ENCODE measurements around the gene CCT7.

CCT7 gene

GRCh38 chr2:73297151-73297559 is 63.0 kb downstream of the CCT7 start:
- Histone ChIP-seq H3K27ac (no peak overlapping the region), H2AFZ (no peak overlapping the region), H3K9me3 (ENCODE audit: control insufficient read depth, low read length) (no peaks in the 10 kb centered on the region), H3K9ac (no peak overlapping the region), H3K4me1 (no peaks in the 10 kb centered on the region), H3K4me3 (ENCODE audit: low read depth, low read length) (no peak overlapping the region), H3K27me3 (ENCODE audit: control insufficient read depth, insufficient read depth, low read length) (peaks cover 14% of the 10 kb centered on the region), H3K36me3 (ENCODE audit: control insufficient read depth, insufficient read depth, low read length) (no peaks in the 10 kb centered on the region), H3K79me2 (no peaks in the 10 kb centered on the region), H3K4me2 (ENCODE audit: low read length) (no peak overlapping the region)
- no peak for TF ChIP-seq CTCF (IDR thresholded peaks at IDR 0.05)

DNA sequence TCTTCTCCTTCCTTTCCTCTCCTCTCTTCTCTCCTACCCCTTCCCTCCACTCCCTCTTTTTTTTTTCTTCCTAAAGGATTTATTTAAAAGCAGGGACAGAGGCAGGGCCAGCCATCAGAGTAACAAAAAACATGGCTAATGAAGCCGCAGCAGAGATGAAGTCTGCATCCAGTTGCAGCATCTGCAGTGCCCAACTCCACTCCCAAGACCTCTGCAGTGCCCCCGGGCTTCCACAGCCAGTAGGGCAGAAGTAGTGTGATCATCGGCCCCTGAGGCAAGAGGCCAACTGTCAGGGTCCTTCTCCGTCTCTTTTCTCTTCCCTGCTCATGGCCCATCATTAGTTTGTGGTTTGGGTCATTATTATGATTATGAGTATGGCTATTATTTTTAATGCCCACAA is 63.5 kb downstream of the CCT7 start:
- no peaks in the 10 kb centered on the region for H3K9me3 ChIP-seq (ENCODE audit: control insufficient read depth, low read length)
- H3K36me3 ChIP-seq (ENCODE audit: control insufficient read depth, insufficient read depth, low read length), result no peaks in the 10 kb centered on the region
- no peak overlapping the region for H3K27ac ChIP-seq
- no peak overlapping the region for H3K4me3 ChIP-seq (ENCODE audit: low read depth, low read length)
- no peak for TF ChIP-seq CTCF (IDR thresholded peaks at IDR 0.05)
- H3K27me3 ChIP-seq (ENCODE audit: control insufficient read depth, insufficient read depth, low read length), result peaks cover 10% of the 10 kb centered on the region
- H2AFZ ChIP-seq, result no peak overlapping the region
- H3K9ac ChIP-seq, result no peak overlapping the region
- H3K4me1 ChIP-seq, result no peaks in the 10 kb centered on the region
- H3K79me2 ChIP-seq, result no peaks in the 10 kb centered on the region
- no peak overlapping the region for H3K4me2 ChIP-seq (ENCODE audit: low read length)

DNA sequence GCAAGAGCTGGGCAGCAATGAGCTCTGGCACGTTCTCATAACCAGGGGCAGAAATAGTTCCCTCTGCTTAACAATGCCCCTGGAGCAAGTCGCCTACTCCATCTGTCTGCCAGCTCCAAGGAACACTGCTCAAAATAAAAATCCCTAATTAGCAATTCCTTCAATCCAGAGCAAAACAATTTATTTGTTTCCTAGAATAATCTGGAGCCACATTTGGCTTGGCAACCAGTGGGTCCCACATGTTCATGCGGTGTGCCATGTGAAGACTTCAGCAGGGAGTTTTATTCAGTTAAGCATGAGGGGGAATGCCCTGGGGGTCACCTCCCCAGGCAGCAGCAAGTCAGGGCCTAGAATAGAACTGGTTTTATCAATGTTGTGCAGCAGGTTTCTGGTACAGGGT is 66.8 kb downstream of the CCT7 start:
- Histone ChIP-seq H3K27ac (no peak overlapping the region), H3K4me3 (ENCODE audit: low read depth, low read length) (no peak overlapping the region), H3K36me3 (ENCODE audit: control insufficient read depth, insufficient read depth, low read length) (no peaks in the 10 kb centered on the region), H2AFZ (no peak overlapping the region), H3K4me1 (no peaks in the 10 kb centered on the region), H3K4me2 (ENCODE audit: low read length) (no peak overlapping the region), H3K9ac (no peak overlapping the region), H3K9me3 (ENCODE audit: control insufficient read depth, low read length) (no peaks in the 10 kb centered on the region), H3K27me3 (ENCODE audit: control insufficient read depth, insufficient read depth, low read length) (no peaks in the 10 kb centered on the region), H3K79me2 (no peaks in the 10 kb centered on the region)
- TF ChIP-seq CTCF (IDR thresholded peaks at IDR 0.05), result no peak

GRCh38 chr2:73301636-73302035 is 67.5 kb downstream of the CCT7 start:
- Histone ChIP-seq H2AFZ (no peak overlapping the region), H3K79me2 (no peaks in the 10 kb centered on the region), H3K9ac (no peak overlapping the region), H3K9me3 (ENCODE audit: control insufficient read depth, low read length) (no peaks in the 10 kb centered on the region), H3K27me3 (ENCODE audit: control insufficient read depth, insufficient read depth, low read length) (no peaks in the 10 kb centered on the region), H3K27ac (no peak overlapping the region), H3K4me2 (ENCODE audit: low read length) (no peak overlapping the region), H3K4me1 (no peaks in the 10 kb centered on the region), H3K4me3 (ENCODE audit: low read depth, low read length) (no peak overlapping the region), H3K36me3 (ENCODE audit: control insufficient read depth, insufficient read depth, low read length) (no peaks in the 10 kb centered on the region)
- no peak for TF ChIP-seq CTCF (IDR thresholded peaks at IDR 0.05)

Data from parathyroid adenoma (tissue), 2 donors.